NCI-H2029 treated with DMSO at 0.1 percent for 48 hours (cell line): ENCODE data around the gene ATP5F1D.

Experiments
- DNase-seq: peaks from one replicate; lab custom pipeline; 2025; lab: John Stamatoyannopoulos, UW

ATP5F1D gene

GRCh38 chr19:1259206-1259875 is 17.8 kb downstream of the ATP5F1D start:
- no peak for DNase-seq

- no peak for DNase-seq
These were observed 18.6 kb downstream of the ATP5F1D start for GRCh38 chr19:1259876-1260748.

- peak; percentile 75 for DNase-seq
These were observed 19.4 kb downstream of the ATP5F1D start for GRCh38 chr19:1260749-1261537.

DNA sequence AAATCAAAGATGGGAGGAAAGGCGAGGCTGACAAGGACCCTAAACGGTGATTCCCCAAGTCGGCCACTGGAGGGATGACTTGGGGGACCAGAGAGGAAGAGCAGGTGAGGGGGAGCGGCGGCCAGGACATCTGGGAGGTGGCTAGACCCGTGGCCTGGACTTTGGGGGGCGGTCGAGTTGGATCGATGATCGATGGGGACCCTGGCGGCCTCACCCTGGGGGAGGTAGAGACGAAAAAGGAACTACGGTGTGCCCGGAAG is 19.9 kb downstream of the ATP5F1D start:
- no peak for DNase-seq

GRCh38 chr19:1261798-1262622 is 20.5 kb downstream of the ATP5F1D start:
- peak; percentile 45 for DNase-seq

GRCh38 chr19:1262623-1263123 is 21.1 kb downstream of the ATP5F1D start:
- no peak for DNase-seq

DNA sequence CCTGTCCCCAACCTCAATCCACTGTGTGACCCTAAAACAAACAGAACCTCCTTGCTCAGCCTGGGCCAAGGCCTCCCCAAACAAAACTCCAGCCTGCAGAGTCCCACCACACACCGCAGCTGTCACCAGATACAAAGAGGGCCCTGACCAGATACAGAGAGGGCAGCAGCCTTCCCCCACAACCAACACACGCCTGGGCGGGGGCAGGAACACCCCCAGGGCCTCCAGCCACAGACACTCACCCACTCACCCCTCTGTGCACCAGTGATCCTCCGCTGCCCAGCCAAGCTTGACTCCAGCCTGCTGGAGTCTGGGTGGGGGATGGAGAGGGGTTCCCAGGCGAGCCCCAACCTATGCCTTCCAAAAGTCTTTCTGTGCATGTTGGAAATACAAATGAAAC is 21.6 kb downstream of the ATP5F1D start:
- no peak for DNase-seq

GRCh38 chr19:1264801-1265614 is 23.5 kb downstream of the ATP5F1D start:
- no peak for DNase-seq

- DNase-seq, result no peak
These were observed 24.1 kb downstream of the ATP5F1D start for GRCh38 chr19:1265615-1266128.

- DNase-seq, result no peak
These were observed 24.8 kb downstream of the ATP5F1D start for GRCh38 chr19:1266129-1266915.

- DNase-seq, result no peak
These were observed 25.4 kb downstream of the ATP5F1D start for GRCh38 chr19:1266916-1267476.

- no peak for DNase-seq
These were observed 26.1 kb downstream of the ATP5F1D start for GRCh38 chr19:1267477-1268225.

DNA sequence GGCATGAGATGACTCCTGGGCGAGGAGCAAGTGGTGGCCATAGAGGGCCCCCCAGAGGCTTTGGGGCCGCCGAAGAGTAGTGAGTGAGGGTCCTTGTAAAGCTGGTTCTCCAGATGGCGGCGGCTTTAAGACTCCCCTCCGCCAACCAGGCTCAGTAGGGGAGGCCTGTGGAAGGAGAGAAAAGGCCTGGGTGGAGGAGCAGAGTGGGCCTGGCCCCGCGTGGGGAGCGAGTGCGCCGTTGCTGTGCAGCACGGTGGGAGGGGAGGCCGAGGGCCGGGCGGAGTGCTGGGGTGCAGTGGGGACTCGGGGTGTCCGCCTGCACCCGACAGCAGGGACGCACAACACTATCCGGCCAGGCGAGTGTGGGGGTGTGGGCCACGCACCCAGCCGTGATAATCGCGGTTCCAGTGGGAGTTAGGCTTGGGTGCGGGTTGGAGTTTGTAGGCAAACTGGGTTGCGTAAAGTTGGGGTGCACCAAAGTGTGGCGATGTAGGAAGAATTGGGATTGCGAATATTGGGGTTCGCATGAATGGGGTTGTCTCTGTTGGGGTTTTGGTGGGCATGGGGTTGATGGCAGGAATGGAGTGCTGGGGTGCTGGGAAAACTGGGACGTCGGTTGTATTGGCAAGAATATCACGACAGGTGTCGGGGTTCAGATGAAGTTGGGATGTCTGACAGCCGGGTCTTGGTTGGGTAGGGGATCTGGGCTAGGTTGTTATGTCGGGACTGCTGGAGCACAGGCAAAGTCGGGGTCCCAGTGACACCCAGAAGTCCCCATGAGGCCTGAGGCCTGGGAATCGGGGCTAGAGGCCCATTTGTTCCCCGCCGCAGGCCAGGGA is 26.9 kb downstream of the ATP5F1D start:
- no peak for DNase-seq

GRCh38 chr19:1269065-1269477 is 27.5 kb downstream of the ATP5F1D start, which contains the start of gene CIRBP:
Gene CIRBP, plus strand, starts transcription at chr19:1269332. Its CDS starts 1,602 bp downstream, at chr19:1270934.
- DNase-seq, result peak; percentile 84

DNA sequence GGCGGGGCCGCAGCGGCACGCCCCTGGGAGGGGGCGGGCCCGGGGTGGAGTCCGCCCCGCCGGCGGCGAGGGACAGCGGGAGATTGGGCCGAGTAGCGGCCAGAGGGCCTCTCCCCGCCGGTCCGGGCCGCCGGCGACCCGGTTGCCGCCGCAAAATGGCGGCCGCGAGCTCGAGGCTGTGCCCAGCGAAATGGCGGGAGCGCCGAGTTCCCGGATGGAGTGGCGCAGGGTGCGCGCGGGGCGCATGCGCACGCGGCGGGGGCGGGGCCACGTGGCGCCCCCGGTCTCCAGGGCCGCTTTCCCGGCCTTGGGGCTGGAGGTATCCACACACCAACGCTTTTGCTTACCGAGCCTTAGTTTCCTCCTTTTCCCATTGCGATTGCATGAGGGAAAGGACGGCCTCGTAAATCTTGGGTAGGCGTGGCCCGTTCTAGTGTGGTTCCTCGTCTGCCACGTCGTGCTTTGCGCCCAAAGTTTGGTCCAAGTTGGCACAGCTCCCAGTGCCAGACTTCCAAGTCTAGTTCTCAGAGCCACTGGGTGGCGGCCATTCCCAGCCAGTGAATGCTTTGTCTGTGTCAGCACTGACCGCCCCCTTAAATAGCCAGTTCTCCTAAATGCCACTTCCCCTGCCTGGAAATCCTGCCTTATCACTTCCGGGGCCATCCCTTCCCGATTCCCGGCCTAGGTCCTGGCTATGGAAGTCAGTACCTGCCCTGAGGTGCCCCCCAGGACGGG is 28.1 kb downstream of the ATP5F1D start:
- peak; percentile 56 for DNase-seq

DNA sequence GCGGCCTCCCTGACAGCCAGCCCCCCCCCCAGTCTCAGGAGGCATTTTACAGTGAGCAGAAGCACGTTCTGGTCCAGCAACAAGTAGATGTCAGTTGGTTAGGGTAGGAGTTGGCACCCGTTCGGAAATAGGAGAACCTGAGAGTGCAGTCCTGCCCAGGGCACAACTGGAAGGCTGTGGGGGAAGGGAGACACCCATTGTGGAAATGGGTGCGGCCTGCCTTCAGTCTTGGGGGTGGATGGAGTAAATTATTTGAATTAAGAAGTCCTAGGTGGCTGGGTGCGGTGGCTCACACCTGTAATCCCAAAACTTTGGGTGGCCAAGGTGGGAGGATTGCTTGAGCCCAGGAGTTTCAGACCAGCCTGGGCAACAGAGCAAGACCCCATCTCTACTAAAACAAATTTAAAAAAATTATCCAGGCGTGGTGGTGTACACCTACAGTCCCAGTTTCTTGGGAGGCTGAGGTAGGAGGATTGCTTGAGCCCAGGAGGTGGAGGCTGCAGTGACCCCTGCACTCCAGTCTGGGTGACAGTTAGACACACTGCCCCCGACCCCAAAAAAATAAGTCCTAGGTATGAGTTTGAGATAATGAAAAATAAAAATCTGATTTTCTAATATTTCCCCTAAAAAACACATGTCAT is 28.8 kb downstream of the ATP5F1D start:
- no peak for DNase-seq
